Measurements from ENCODE around the gene RGL1.
A peak's percentile ranks its signal among the peaks of the same experiment; 100 is the strongest.

Gene RGL1

DNA sequence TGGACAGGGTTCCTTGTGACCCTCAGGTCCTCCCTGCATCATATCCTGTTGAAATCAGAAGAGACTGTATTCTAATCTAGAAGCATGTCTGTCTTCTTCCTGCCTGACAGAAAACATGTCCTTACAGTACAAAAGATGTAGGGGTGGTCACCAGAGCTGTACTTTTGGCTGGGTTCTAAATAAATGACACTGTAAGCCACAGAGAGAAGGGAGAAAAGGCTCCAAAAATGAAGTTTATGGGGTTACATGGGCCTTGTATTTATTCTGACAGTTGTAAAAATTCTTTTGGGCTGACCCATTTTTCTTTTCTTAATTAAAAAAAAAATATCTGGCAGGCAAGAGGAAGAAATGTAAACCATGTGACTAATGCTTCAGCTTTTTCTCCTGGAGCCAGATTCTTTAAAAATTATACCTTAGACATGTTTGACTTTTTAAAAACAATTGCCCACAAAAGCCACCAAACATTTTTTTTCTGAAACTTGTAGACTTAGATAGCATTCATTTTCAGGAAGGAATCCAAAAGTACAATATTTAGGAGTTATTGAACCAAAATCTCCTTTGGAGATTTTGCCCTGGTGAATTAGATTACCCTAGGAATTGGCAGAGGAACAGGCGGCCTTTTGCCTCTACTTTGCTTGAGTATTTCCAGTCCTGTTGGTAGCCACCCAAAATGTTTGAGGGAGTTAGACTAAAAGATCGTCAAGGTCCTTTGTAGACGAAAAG lies 17.1 kb downstream of the RGL1 start:
- DNase-seq (ENCODE audit: low read depth in 2 of 2): no peak

DNA sequence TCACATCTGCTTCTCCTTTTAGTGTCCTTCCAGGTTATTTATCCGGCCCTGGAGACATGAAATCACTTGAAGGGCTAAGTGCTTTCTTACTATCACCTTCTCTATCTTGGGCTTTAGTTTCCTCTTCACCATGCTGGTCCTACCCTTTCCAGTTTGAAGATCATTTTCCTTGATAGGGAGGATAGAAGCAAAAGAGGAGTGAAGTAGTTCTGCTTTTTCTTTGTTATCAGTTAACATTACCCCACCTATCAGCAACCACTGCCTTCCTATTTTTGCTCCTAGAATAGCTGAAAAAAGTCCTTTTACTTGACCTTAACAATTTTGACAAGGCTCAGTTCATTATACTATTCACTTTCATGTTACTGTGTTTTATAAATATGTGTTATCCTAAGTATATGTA lies 19.4 kb downstream of the RGL1 start:
- DNase-seq (ENCODE audit: low read depth in 2 of 2): no peak

- no peak for DNase-seq (ENCODE audit: low read depth in 2 of 2)
Measured at GRCh38 chr1:183827801-183828200, 22.9 kb downstream of the RGL1 start.

DNA sequence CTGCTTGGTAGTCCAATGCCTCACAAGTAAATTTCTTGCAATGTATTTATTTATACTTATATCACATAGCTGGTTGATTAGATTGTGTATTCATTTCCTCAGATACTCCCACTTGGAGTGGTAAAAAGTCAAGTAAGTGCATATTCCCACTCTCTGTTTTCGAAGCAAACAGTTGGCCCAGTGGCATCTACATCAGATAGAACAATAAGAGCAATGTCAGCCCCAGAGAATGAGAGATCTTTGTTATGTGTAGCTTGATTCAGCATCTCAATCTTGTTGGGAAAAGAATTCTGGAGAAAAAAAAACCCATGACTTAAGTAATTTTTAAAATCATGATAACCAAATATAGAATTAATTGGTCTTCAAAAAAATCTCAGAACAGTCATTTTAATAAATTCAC lies 25.5 kb downstream of the RGL1 start:
- no peak for DNase-seq (ENCODE audit: low read depth in 2 of 2)

GRCh38 chr1:183831311-183831710 lies 26.4 kb downstream of the RGL1 start:
- no peak for DNase-seq (ENCODE audit: low read depth in 2 of 2)

GRCh38 chr1:183832459-183832858 lies 27.5 kb downstream of the RGL1 start:
- DNase-seq (ENCODE audit: low read depth in 2 of 2): no peak

DNA sequence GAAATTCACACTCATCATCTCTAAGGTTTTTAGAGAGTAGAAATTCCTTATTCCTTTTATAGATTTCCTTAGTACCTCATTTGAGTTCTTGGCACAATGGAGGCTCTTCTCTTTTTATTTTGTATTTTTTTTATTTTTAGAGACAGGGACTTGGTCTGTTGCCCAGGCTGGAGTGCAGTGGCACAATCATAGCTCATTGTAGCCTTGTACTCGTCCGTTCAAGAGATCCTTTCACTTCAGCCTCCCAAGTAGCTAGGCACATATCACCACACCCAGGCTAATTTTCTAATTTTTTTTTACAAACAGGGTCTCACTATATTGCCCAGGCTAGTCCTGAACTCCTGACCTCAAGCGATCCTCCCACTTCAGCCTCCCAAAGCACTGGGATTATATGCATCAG lies 29.6 kb downstream of the RGL1 start:
- DNase-seq (ENCODE audit: low read depth in 2 of 2): no peak

DNA sequence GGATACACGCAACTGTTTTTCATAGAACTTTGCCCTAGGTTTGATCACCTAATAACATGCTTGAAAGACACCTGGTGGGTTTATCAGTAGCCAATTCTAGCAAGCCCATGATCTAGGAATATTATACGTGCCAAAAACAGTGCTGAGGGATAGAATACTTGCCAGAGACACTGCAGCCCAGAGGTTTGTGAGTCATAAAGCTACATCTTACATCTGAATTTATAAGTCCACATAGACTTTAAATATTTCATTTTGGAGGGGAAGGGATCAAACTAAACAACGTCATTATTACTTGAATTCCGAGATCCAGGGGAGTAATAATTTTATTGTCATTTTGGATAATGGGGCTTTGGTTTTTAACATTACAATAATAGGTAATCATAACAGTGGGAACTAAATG lies 31.7 kb downstream of the RGL1 start:
- DNase-seq (ENCODE audit: low read depth in 2 of 2): no peak

- DNase-seq (ENCODE audit: low read depth in 2 of 2): no peak
Measured at GRCh38 chr1:183837062-183837461, 32.1 kb downstream of the RGL1 start.

GRCh38 chr1:183838221-183838620 lies 33.3 kb downstream of the RGL1 start:
- DNase-seq (ENCODE audit: low read depth in 2 of 2): no peak

- DNase-seq (ENCODE audit: low read depth in 2 of 2): no peak
Measured at GRCh38 chr1:183840140-183840539, 35.2 kb downstream of the RGL1 start.

DNA sequence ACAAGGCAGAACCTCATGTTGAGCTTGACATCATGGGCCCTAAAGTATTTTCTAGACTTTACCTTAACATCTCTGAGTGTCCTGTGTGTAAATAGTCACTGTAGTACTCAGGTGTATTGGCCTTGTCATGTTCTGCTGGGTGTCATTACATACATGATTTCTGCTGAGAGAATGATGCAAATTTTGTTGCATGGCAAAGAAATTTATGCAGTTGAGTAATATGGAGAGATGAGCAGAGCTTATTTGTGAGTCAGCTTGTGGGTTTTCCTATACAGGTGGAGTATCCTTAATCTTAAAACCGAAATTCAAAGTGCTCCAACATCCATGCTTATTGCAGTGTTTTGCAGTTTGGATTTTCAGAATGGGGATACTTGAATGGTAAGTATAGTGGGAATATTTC lies 36.6 kb downstream of the RGL1 start:
- DNase-seq (ENCODE audit: low read depth in 2 of 2): no peak

DNA sequence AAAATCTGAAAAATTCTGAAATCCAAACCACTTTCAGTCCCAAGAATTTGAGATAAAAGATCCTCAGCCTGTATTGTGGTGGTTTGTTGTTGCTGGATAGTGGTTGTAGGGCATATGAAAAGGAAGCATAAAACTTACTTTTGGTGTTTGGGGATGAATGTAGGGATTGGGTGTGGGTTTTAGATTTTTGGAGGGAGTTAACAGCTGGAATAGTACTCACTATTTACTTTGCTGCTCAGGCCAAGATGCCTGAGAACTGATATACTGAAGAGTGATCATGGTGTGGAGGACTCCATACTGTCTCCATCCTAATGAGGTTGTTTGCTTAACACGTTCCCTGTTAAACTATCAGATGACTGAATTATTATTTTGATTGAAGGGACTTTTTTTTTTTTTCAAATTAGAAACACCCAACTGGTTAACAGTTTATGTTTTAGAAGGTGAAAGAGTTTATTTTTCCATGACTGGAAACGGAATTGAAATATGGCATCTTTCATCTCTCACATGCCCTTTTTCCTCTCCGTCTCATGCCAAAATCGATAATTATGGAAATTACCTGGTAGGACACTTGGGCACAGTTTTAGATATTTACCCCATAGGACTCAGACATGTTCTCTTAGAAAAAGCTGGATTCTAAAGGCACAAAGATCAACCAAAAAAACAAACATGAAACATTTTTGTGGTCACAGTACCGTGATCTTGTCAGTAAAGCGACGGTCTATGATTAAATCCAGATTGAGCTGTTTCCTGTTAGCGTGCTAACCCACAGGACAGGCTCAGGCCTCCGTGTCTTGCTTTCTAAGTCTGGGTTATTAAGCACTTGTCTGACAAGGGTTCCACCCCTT lies 37.3 kb downstream of the RGL1 start:
- peak in 1 of 2 experiments; percentile 1 for DNase-seq (ENCODE audit: low read depth in 2 of 2)

DNA sequence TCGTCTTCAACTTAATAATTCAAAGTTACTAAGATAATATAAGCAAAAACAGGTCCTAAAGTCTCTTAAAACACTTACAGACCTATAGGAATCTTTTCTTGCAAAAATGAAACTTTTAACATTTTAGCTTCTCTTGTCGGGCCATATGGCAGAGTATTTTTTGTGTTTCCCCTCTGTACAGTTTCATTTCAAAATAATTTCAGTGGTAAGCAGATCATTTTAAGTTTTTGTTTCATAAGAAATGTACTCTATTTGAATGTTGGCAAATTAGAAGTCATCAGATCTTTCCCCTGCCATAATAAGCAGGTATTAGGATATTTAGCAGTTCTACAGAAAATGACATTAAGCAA lies 37.9 kb downstream of the RGL1 start:
- no peak for DNase-seq (ENCODE audit: low read depth in 2 of 2)

GRCh38 chr1:183844806-183845205 lies 39.9 kb downstream of the RGL1 start:
- DNase-seq (ENCODE audit: low read depth in 2 of 2): no peak

- no peak for DNase-seq (ENCODE audit: low read depth in 2 of 2)
Measured at GRCh38 chr1:183845681-183846080, 40.8 kb downstream of the RGL1 start.

GRCh38 chr1:183847641-183848040 lies 42.7 kb downstream of the RGL1 start:
- no peak for DNase-seq (ENCODE audit: low read depth in 2 of 2)

GRCh38 chr1:183850852-183851251 lies 45.9 kb downstream of the RGL1 start:
- DNase-seq (ENCODE audit: low read depth in 2 of 2): no peak

DNA sequence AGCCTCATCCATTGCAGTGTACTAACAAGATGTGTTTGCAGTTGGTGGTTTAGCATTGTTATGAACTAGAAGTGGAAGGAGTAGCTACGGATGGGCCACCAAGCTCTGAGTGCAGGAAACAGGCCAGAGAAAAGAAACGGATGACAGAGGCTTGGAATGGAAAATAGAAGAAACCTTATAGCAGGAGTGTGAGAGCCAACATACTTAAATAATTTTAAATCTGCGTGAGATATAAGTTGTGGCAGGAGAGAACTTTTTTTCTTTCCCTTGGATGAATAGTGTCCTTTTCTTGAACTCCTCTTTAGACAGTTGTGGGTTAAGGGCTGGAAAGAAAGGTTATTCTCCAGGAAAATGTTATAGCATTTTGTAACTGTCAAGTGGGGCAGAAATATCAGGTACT lies 54.2 kb downstream of the RGL1 start:
- no peak for DNase-seq (ENCODE audit: low read depth in 2 of 2)

GRCh38 chr1:183859831-183860230 lies 54.9 kb downstream of the RGL1 start:
- DNase-seq (ENCODE audit: low read depth in 2 of 2): no peak

GRCh38 chr1:183862967-183863366 lies 58.0 kb downstream of the RGL1 start:
- no peak for DNase-seq (ENCODE audit: low read depth in 2 of 2)

- DNase-seq (ENCODE audit: low read depth in 2 of 2): no peak
Measured at GRCh38 chr1:183863852-183864251, 58.9 kb downstream of the RGL1 start.

- no peak for DNase-seq (ENCODE audit: low read depth in 2 of 2)
Measured at GRCh38 chr1:183864611-183865010, 59.7 kb downstream of the RGL1 start.

Data from stimulated activated CD4-positive, alpha-beta T cell treated with anti-CD3 and anti-CD28 coated beads, Interleukin-12 subunit alpha, Interleukin-12 subunit beta, amount 100 ng/mL, for 24 hours (primary cell).